MM.1S (cell line): ENCODE data around the gene TMEM184A.
A peak's percentile ranks its signal among the peaks of the same experiment; 100 is the strongest.

ENCODE experiments used
- EZH2 ChIP-seq: fragments of 300-600 bp; sonication (generic); optimal IDR thresholded peaks from 2 replicates; pipeline ENCODE3; 2017; ENCODE audit warnings: low read depth, mild to moderate bottlenecking, antibody characterized with exemption, low read length, mixed read lengths
- TF ChIP-seq, protein P1 (sequence below): fragments of 300-600 bp; sonication (generic); IDR thresholded peaks from 2 replicates; pipeline ENCODE4 v1.5.1; 2016; ENCODE audit warnings: antibody characterized with exemption, low read length, mixed read lengths

DNA sequence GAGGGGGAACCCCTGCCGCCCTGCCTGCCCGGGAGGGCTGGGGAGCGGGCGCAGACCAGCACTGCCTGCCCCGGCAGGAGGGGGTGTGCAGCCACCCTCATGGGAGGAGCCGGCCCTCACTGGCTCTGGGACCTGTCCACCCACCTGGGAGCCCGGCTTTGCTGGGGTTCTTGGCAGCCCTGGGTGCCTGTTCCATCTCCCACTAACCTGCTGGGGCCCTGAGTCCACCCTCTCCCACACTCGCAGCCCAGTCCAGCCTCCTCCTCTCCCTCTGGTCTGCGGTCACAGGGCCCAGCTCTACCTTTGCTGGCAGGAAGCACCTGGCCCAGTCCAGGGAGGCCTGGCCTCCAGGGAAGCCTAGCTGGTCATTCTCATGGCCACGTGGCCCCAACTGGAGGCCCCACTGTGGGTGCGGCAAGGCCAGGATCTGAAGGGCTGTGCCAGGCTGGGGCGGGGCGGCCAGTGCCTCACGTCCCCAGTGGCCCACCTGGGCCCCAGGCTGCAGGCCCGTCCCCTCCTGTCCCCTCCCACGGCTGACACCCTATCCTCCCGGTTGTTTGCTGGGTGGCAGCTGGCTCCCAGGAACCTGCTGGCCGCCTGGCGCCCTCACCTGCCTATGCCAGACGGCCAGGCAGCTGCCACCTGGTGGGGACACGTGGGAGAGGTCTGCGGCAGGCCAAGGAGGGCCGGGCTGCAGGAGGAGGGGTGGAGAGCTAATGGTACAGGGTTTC lies at the start of gene TMEM184A:
- TF ChIP-seq, protein P1, sequence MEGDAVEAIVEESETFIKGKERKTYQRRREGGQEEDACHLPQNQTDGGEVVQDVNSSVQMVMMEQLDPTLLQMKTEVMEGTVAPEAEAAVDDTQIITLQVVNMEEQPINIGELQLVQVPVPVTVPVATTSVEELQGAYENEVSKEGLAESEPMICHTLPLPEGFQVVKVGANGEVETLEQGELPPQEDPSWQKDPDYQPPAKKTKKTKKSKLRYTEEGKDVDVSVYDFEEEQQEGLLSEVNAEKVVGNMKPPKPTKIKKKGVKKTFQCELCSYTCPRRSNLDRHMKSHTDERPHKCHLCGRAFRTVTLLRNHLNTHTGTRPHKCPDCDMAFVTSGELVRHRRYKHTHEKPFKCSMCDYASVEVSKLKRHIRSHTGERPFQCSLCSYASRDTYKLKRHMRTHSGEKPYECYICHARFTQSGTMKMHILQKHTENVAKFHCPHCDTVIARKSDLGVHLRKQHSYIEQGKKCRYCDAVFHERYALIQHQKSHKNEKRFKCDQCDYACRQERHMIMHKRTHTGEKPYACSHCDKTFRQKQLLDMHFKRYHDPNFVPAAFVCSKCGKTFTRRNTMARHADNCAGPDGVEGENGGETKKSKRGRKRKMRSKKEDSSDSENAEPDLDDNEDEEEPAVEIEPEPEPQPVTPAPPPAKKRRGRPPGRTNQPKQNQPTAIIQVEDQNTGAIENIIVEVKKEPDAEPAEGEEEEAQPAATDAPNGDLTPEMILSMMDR: peak; percentile 74
- no peak for TF ChIP-seq EZH2
